Dendritic cell treated with granulocyte-macrophage colony-stimulating factor and Interleukin-4, amounts not matched to agents 40 ng/mL and 50 ng/mL, for 4 days (primary cell): Measurements from ENCODE around the gene ILF3.

ENCODE experiments used
- H3K27ac Mint-ChIP-seq: one replicate; pipeline ENCODE4 v1.8.0; 2022; ENCODE audit warnings: mild to moderate bottlenecking, mixed read lengths
- H3K27me3 Mint-ChIP-seq: one replicate; pipeline ENCODE4 v1.8.0; 2022; ENCODE audit warnings: mild to moderate bottlenecking, mixed read lengths
- H3K36me3 Mint-ChIP-seq: one replicate; pipeline ENCODE4 v1.8.0; 2022; ENCODE audit warnings: low read depth, mixed read lengths
- H3K4me1 Mint-ChIP-seq: one replicate; pipeline ENCODE4 v1.8.0; 2022; ENCODE audit warnings: low read depth, mixed read lengths
- H3K4me3 Mint-ChIP-seq: one replicate; pipeline ENCODE4 v1.8.0; 2022; ENCODE audit warnings: mild to moderate bottlenecking, moderate library complexity, mixed read lengths
- H3K9me3 Mint-ChIP-seq: one replicate; pipeline ENCODE4 v1.8.0; 2022; ENCODE audit warnings: mixed read lengths
- intact Hi-C: fragments of 100-400 bp; cut with micrococcal nuclease; formaldehyde crosslinking; loops from one replicate; pipeline ENCODE4 v1.15.0; 2022

The ILF3 gene

GRCh38 chr19:10729411-10729810 is 75.3 kb downstream of the ILF3 start:
- Mint-ChIP-seq H3K27me3 (no peaks in the 10 kb centered on the region), H3K27ac (peak overlapping the region; percentile 85), H3K9me3 (no peaks in the 10 kb centered on the region), H3K36me3 (peaks cover 29% of the 10 kb centered on the region), H3K4me1 (peaks cover 66% of the 10 kb centered on the region), H3K4me3 (peak overlapping the region; percentile 37)
- intact Hi-C loops = no loop called here

- Mint-ChIP-seq H3K27ac (peak overlapping the region; percentile 85), H3K36me3 (peaks cover 30% of the 10 kb centered on the region), H3K4me1 (peaks cover 69% of the 10 kb centered on the region), H3K4me3 (peak overlapping the region; percentile 51), H3K9me3 (no peaks in the 10 kb centered on the region), H3K27me3 (no peaks in the 10 kb centered on the region)
- intact Hi-C loops = no loop called here
Observed at GRCh38 chr19:10730932-10731331, 76.8 kb downstream of the ILF3 start.

GRCh38 chr19:10735741-10736140 is 81.6 kb downstream of the ILF3 start:
- peaks cover 62% of the 10 kb centered on the region for H3K4me1 Mint-ChIP-seq
- H3K27me3 Mint-ChIP-seq = no peaks in the 10 kb centered on the region
- intact Hi-C loops = no loop called here
- H3K9me3 Mint-ChIP-seq = no peaks in the 10 kb centered on the region
- H3K4me3 Mint-ChIP-seq = no peak overlapping the region
- peak overlapping the region; percentile 48 for H3K27ac Mint-ChIP-seq
- peaks cover 33% of the 10 kb centered on the region for H3K36me3 Mint-ChIP-seq

- intact Hi-C loops = no loop called here
- H3K36me3 Mint-ChIP-seq = peaks cover 33% of the 10 kb centered on the region
- no peaks in the 10 kb centered on the region for H3K27me3 Mint-ChIP-seq
- peaks cover 62% of the 10 kb centered on the region for H3K4me1 Mint-ChIP-seq
- H3K27ac Mint-ChIP-seq = peak overlapping the region; percentile 48
- no peaks in the 10 kb centered on the region for H3K9me3 Mint-ChIP-seq
- H3K4me3 Mint-ChIP-seq = no peak overlapping the region
Observed at GRCh38 chr19:10736189-10736588, 82.0 kb downstream of the ILF3 start.

GRCh38 chr19:10736916-10737551 is 82.9 kb downstream of the ILF3 start:
- Mint-ChIP-seq H3K4me3 (no peak overlapping the region), H3K27me3 (no peaks in the 10 kb centered on the region), H3K27ac (peak overlapping the region; percentile 68), H3K9me3 (no peaks in the 10 kb centered on the region), H3K4me1 (peaks cover 62% of the 10 kb centered on the region), H3K36me3 (peaks cover 33% of the 10 kb centered on the region)
- intact Hi-C loops = no loop called here

GRCh38 chr19:10737722-10738121 is 83.6 kb downstream of the ILF3 start:
- Mint-ChIP-seq H3K4me1 (peaks cover 68% of the 10 kb centered on the region), H3K4me3 (peak overlapping the region; percentile 28), H3K27ac (peak overlapping the region; percentile 68), H3K27me3 (no peaks in the 10 kb centered on the region), H3K36me3 (peaks cover 33% of the 10 kb centered on the region), H3K9me3 (no peaks in the 10 kb centered on the region)
- intact Hi-C loops = no loop called here

- no peaks in the 10 kb centered on the region for H3K27me3 Mint-ChIP-seq
- no peaks in the 10 kb centered on the region for H3K9me3 Mint-ChIP-seq
- peaks cover 35% of the 10 kb centered on the region for H3K36me3 Mint-ChIP-seq
- intact Hi-C loops = no loop called here
- peaks cover 81% of the 10 kb centered on the region for H3K4me1 Mint-ChIP-seq
- no peak overlapping the region for H3K4me3 Mint-ChIP-seq
- peak overlapping the region; percentile 5 for H3K27ac Mint-ChIP-seq
Observed at GRCh38 chr19:10740798-10741197, 86.7 kb downstream of the ILF3 start.
